NCI-H2196 treated with DMSO at 0.1 percent for 48 hours (cell line): ENCODE measurements around the gene PHF21B.
"Not testable (repeated sequence)": the region's sequence is repeated elsewhere in the genome, so short reads cannot be mapped to it uniquely, and the experiment has no call there.

Source experiments
- DNase-seq: peaks from one replicate; lab custom pipeline; 2025; ENCODE audit not compliant: unreplicated experiment; lab: John Stamatoyannopoulos, UW

Gene PHF21B

GRCh38 chr22:44963832-44964721, 45.7 kb downstream of the PHF21B start:
- no peak for DNase-seq

- DNase-seq: no peak
These were observed 46.9 kb downstream of the PHF21B start for GRCh38 chr22:44962741-44963454.

DNA sequence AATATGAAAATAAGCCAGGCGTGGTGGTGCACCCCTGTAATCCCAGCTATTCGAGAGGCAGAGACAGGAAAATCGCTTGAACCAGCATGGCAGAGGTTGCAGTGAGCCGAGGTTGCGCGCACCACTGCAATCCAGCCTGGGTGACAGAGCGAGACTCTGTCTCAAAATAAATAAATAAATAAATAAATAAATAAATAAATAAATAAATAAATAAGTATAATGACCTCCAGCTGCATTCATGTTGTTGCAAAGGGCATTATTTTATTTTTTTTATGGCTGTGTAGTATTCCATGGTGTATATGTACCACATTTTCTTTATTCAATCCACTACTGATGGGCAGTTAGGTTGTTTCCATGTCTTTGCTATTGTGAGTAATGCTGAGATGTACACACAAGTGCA, 48.1 kb downstream of the PHF21B start:
- not testable (repeated sequence) for DNase-seq

GRCh38 chr22:44956840-44957767, 52.7 kb downstream of the PHF21B start:
- DNase-seq: no peak

DNA sequence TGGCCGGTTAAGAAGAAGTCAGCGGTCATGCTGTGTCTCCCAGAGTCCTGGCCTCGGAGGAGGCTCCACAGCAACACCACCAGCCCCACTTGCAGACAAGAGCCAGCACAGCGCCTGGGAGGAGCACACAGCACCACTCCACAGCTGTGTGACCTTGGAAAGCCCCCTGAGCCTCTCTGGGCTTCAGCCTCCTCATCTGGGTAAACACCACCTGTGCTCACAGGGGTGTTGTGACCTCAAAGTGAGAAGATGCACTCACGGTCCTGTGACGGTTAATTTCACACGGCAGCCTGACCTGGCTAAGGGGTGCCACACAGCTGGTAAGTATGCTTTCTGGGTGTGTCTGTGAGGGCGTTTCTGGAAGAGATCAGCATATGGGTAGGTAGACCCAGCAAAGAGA, 54.7 kb downstream of the PHF21B start:
- DNase-seq: no peak

DNA sequence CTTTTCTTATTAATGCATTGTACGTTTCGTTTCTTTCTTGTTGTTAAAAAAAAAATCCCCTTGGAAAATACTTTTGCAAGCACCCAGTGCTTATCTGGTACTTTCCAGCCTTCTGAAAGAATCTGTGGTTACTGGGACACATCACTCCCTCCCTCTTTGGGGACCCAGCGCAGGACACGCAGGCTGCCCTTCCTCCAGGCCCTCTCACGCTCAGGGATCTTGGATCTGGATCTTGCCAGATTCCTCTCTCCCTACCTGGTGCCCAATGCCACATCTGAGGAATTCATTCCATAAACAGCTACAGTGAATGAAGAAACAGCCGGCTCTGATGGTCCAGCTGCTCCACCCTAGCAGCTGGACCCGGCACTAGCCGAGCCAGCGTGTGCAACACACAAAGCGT, 55.7 kb downstream of the PHF21B start:
- no peak for DNase-seq

DNA sequence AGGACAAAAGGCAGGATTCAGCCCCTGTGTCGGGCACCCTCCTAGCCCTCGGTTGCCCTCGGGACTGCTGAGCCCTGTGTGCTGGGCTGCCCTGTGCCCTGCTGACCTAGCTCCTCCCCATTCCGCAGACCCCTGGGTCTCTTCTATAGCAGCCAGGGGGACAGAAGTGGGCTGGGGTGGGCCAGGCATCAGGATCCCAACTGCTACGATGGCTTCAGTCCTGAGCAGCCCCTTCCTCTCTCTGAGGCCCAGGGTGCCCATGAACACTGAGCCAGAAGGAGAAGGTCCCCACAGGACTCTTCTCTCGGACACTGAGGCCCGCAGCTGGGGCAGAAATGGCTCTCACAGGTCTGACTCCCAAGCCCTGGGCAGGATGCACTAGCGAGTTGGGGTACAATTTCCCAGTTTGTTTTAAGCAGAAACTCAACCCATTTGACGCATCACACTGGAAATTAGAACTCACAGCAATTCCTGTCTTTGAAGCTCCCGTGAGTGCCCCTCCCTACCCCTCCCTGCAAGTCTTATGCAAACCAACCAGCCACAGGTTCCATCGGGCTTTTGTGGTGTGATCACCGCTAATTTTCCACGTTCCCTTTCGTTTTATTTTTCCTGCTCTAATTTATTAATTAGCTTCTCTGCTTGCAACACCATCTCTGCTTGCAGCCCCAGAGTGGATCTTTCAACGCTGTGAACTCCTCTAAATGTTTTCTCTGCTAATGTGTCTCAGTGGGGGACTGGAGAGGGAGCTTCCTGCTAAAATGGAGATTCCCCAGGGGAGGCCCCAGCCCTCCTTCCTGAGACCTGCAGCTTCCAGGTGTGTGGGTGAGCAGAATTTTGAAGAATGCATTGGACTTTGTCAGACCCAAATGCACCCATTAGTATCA, 56.7 kb downstream of the PHF21B start:
- no peak for DNase-seq

GRCh38 chr22:44951510-44951816, 58.3 kb downstream of the PHF21B start:
- no peak for DNase-seq

DNA sequence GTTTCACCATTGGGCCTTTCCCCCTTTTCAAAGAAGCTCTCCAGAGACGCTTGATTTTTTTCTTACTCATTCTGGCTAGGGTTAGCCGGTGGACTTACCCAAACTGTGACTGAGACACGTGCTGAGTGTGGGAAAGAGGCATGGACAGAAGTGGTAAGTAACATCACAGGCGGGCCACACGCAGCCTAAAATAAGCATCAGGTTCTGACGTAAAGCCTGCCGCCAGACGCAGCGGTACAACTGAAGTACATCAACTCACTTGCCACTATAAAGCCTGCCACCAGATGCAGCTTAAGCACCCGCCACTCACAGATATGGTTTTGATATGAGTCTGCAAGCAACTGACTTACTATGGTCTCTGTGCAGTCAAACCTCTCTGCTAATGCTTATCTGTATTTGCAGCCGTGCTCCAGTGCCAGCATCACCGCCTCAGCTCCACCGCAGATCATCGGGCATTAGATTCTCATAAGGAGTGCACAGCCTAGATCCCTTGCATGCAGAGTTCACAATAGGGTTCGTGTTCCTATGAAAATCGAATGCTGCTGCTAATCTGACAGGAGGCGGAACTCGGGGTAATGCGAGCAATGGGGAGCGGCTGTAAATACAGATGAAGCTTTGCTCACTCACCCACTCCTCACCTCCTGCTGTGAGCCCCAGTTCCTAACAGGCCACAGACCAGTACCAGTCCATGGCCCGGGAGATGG, 58.8 kb downstream of the PHF21B start:
- DNase-seq: no peak

- DNase-seq: no peak
These were observed 62.0 kb downstream of the PHF21B start for GRCh38 chr22:44947846-44948245.

DNA sequence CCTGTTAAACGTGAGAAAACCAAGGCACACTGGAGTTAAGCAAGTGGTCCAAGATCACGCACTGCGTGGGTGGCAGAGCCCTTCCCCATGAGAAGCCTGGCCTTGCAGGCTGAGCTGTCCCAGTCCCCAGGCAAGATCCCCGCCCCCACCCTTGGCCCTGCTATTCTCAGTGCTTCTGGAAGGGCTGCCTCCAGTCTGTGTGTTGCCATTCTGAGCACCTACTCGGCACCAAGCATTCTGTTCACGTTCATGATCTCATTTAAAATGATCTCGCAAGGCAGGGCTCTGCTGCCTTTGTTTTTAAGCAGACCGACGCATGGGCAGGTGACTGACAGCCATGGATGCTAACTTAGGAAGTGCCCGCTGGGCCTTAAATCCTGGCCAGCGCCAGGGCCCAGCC, 62.8 kb downstream of the PHF21B start:
- DNase-seq: no peak

DNA sequence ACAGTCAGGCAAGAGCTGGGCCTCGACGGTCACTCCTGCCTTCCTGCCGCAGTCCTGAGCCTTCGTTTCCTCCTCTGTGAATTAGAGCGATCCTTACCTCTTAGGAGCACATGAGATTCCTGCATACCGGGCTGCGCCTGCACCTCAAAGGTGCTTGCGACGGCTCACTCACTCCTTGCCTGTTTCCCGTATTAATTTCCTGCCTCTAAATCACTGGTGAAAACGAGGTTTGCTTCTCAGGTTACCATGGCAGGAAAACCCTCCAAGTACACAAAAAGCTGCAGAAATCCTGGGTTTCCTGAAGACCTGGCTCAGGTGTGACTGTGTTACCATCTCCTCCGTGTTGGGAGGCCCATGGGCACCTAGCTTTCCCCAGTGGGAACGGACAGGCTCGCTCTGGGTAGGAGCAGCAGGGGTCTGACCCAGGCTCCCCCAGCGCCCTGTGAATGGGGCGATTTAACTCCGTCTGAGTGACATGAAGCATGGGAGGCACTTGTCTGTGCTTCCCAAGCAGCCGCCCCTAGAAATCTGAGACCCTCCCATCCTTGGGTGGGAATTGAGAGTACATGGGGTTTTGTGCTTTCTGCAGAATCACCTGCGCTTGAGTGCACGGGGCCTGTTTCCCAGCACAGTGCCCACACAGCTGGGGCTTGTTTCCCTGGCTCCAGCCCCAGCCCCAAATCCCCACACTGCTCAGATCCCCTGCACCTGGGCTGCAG, 64.8 kb downstream of the PHF21B start:
- DNase-seq: no peak

DNA sequence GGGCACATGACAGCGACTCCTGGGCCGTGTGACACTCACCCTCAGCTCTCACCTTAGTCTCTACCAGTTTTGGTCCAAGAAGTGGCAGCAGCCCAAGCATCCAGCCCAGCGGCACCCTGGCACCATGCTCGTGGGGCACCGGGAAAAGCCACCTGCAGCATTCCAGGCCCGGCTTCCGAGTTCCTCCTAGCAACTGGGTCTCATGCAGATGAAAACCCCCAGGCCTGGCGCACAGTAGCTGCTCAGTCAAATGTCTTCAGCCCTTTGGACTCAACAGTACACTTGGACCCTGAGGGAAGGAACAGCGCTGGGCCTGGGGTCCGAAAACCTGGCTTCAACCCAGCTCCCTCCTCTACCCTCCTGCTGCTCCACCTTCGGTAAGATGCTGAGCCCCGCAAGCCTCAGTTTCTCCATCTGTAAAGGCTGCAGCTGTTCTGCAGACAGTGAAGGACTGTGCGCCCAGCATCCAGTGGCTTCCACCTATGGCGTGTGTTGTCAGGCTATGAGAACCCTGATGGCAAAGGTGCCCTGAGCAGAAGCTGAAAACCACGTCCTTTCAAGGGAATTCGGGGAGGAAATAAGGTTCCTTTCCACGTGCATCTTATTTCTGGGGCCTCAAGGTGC, 66.0 kb downstream of the PHF21B start:
- no peak for DNase-seq

DNA sequence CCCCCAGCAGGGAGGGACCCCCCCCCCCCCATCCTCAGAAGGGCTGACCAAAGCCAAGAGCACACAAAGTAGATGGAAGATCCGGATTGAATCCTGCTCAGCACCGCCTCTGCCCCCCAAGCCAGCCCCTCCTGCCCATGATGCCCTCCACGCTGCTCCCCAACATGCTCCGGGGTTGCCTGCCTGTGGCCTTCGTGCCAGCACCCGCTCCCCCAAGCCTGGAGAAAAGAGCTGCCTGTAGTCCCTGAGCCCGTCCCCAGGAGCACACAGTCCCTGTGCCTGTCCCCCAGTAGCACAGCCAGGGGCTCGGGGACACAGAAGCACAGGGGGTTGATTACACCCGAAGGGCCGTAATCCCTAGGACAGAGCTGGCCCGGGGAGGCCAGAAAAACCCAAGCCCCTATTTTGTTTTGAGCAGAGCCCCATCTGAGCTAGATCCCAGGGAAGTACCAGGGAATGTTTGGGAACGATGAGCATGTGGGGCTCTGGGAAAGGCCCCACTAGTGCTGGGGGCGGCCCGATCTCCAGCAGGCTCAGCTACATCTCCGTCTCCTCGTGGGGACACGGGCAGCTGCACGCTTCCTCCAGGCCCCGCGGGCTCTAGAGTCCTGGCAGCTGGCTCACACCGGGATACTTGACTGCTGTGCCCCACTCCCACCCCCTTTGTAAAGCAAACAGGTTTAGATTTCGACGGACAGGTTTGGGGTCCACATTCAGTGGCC, 66.7 kb downstream of the PHF21B start:
- DNase-seq: no peak

DNA sequence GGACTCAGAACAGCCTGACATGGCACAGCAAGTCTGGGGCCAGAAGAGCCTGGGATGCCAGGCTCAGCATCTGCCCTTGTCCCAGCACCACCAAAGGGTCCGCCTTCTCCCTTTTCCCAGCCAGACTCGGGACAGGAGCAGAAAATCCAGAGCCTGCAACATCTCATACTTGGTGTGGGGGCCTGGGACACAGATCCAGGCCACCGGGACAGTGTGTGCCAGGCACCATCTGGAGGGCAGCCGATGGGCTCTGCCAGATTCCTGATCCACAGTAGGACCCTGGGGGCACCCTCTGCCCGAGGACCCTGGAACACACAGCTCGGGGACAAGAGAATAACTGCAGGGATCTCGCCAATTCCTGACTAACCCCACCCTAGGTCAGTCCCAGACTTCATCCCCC, 67.7 kb downstream of the PHF21B start:
- DNase-seq: no peak

- no peak for DNase-seq
These were observed 68.6 kb downstream of the PHF21B start for GRCh38 chr22:44941207-44941606.

DNA sequence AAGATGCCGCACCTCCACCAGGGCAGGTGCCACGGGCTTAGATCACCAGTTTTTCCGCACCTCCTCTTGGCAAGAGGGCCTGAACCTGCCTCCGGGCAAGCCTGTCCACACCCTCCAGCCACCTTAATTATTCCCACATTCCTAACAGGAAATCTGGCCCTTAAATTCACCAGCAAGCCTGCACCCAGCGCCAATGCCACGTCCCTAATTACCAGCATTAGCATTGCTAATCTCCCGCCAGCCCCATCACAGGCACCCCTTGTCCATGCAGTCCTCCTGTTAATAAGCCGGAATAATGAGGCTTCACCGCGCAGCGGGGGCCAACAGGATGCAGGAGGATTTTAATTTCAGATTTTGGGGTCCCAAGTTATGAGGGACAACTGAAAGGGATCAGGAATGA, 69.7 kb downstream of the PHF21B start:
- no peak for DNase-seq

DNA sequence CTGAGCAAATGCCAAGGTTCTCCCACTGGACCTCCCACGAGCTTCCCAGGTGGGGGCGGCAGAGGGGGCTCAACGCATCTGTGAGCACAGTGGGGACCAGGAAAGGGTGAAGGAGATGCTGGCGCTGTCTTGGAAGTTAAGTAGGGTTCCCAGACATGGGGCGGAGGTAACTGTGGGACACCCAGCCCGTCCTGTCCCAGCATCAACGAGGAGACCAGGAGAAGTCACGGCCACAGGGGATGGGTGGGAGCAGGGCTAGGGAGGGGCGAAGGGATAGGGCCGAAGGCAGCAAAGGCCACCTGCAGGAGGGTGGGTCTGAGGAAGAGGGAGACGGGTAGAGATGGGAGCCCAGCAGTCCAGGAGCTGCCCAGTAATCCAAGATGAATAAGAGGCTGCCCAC, 70.4 kb downstream of the PHF21B start:
- DNase-seq: no peak
